Stimulated activated CD8-positive, alpha-beta memory T cell treated with anti-CD3 and anti-CD28 coated beads, Interleukin-2, amount 100 ng/mL, for 1 hour (primary cell): Measurements from ENCODE around the gene PLEKHB1.

Experiments used
- DNase-seq, 2 donors: peaks; one replicate each; pipeline ENCODE4 v3.0.0-alpha.2; 2020; ENCODE audit warnings: low read depth in 2 of 2

PLEKHB1 gene

GRCh38 chr11:73645972-73646631, at the start of gene PLEKHB1:
TSS of gene PLEKHB1 (plus strand) at chr11:73646581. CDS start at chr11:73646609, 28 bp downstream.
- no peak for DNase-seq

- DNase-seq, result no peak
Observed at GRCh38 chr11:73597336-73597955, 48.9 kb upstream of the PLEKHB1 start.

DNA sequence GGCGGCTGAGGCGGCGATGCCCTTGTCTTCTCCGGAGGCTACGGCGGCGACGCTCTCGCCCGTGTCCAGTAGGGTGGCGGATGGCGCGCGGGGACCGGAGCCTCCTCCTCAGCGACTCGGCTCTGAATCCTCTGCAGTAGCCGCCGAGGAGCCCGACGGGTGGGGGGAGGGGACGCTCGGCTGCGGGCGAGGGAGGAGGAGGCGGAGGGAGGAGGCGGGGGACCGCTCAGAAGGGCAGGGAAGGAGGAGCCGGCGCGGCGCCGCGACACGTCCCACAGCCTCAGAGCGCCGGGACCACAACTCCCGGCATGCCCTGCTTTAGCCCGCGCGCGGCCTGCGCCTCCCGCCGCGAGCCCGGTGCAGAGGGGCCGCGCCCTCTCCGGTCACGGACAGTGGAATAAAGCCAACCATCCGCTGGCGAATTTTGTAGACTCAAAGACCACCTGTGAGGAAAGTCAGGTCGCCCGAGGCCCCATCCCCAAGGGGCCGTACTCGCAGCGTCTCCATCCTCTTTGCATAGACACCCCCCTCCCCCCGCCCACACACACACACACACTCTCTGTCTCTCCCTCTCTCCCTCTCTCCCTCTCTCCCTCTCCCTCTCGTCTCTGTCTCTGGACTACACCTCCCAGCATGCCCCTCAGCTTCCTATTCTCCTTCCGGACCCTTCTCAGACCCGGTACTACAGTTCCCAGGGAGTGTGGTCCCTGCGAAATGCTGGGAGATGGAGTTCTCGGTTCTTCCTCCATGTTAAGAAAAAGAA, 48.2 kb upstream of the PLEKHB1 start, which contains the start of gene FAM168A:
FAM168A (minus strand) TSS at position 157 of the 763 bp plus-strand sequence. CDS start 129,638 bp downstream, outside the sequence.
- peak; percentile 84 to 89 for DNase-seq

GRCh38 chr11:73598719-73599379, 47.5 kb upstream of the PLEKHB1 start:
- DNase-seq, result no peak

- no peak for DNase-seq
Observed at GRCh38 chr11:73612601-73613140, 33.7 kb upstream of the PLEKHB1 start.

DNA sequence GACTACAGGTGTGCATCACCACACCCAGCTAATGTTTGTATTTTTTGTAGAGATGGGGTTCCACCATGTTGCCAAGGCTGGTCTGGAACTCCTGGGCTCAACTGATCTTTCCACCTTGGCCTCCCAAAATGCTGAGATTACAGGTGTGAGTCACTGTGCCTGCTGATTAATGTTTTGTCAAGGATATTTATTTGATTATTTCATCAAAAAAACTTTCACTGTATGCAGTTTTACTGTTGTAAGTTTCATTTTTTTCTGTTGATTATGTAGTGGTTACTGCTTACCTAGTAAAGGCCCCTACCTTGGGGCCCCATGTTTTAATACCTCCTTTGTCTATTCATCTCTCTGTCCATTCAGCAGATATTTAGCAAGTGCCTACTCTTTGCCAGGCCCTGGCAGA, 31.8 kb upstream of the PLEKHB1 start:
- DNase-seq, result no peak

GRCh38 chr11:73622926-73623593, 23.3 kb upstream of the PLEKHB1 start:
- DNase-seq, result no peak

GRCh38 chr11:73623686-73624085, 22.7 kb upstream of the PLEKHB1 start:
- DNase-seq, result no peak

DNA sequence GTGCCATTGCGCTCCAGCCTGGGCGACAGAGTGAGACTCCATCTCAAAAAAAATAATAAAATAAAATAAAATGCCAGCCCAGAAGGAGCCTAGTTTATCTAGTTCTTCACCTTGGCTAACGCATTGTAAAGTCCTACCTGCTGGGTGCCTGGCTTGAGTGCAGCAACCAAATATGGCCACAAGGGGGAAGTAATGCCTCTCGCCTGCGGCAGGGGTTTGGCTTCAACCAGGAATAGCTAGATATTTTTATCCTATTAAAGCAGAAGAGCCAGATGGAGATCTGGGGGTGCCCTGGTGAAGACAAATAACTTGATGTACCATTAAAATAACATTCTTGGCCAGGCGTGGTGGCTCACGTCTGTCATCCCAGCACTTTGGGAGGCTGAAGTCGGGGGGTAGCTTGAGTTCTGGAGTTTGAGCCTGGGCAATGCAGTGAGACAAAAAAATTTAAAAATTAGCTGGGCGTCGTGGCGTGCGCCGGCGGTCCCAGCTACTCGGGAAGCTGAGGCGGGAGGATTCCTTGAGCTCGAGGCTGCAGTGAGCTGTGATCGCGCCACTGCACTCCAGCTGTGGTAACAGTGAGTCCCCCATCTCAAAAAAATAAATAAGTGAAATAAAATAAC, 20.6 kb upstream of the PLEKHB1 start:
- DNase-seq, result peak; percentile 44 to 56

DNA sequence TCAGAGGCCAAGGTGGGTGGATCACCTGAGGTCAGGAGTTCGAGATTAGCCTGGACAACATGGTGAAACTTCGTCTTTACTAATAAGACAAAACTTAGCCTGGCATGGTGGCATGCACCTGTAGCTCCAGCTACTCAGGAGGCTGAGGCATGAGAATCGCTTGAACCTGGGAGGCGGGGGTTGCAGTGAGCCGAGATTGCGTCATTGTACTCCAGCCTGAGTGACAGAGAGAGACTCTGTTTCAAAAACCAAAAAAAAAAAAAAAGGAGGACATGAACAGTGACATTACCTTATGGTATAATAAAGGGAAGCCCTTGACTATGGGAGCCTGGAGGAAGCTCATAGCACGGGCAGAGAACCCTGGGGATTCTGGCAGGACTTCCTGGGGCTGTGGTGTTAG, 16.5 kb upstream of the PLEKHB1 start:
- no peak for DNase-seq

DNA sequence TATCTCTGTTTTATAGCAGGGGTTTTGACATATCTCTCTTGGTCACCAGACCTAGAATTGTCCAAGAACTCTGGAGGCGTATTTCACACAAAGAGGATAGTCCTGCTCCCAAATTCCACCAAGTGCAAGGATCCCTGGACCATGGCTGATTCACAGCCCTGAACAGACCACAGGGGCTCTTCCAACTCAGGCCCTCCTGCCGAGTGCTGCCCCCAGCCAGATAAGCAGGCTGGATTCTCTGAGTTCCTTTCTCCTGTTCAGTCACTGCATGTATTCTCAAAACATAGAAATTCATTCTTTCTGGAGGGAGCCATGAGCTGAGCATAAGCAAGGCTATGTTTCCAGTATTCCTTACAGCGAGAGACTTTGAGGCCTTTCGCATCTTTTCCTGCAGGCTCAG, 13.4 kb upstream of the PLEKHB1 start:
- DNase-seq, result no peak

DNA sequence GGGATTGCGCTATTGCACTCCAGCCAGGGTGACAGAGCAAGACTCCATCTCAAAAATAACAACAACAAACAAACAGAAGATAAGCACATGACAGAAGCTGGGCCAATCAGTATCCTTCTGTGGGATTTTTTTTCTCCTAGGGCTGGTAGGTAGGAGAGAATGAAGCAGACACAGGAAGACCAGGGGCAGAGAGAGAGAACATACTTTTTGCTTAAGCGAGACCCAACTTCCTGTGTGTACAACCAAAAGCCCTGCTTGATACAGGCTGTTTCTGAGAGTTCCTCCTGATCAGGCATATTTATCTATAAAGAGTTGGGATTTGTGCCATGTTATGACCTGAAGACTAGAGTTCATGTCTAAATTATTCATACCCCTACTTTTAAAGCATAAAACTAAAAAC, 12.4 kb upstream of the PLEKHB1 start:
- no peak for DNase-seq

GRCh38 chr11:73635721-73636120, 10.7 kb upstream of the PLEKHB1 start:
- no peak for DNase-seq

DNA sequence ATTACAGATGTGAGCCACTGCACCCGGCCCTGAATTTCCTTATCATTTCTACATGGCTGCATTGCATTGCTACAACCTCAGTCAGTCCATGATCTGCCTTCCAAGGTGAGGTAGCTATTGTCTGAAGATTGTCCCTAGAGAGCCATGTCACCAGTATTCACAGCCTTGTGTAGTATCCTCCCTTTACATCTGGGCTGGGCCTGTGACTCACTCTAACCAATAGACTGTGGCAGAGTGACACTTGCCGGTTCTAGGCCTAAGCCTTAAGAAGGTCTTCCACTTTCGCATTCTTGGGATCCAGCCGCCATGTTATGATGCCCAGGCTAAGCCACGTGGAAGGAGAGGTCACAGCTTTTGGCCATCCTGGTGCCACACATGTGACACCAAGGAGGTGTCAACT, 10.1 kb upstream of the PLEKHB1 start:
- DNase-seq, result no peak

DNA sequence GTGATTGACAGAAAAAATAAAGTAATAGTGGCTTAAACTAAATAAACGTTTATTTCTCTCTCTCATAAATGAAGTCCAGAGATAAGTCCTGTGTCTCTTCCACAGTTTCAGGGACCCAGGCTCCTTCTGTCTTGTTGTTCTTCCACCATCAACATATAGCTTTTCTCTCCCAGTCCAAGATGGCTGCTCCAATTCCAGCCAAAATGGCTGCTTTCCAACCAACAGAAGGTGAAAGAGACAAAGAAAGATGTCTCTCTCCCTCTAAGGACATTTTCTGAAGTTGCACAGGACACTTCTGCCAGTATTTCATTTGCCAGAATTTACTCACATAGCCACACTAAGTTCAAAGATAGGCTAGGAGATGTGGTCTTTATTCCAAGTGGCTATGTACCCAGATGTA, 9.4 kb upstream of the PLEKHB1 start:
- no peak for DNase-seq

GRCh38 chr11:73640592-73640991, 5.8 kb upstream of the PLEKHB1 start:
- DNase-seq, result no peak

DNA sequence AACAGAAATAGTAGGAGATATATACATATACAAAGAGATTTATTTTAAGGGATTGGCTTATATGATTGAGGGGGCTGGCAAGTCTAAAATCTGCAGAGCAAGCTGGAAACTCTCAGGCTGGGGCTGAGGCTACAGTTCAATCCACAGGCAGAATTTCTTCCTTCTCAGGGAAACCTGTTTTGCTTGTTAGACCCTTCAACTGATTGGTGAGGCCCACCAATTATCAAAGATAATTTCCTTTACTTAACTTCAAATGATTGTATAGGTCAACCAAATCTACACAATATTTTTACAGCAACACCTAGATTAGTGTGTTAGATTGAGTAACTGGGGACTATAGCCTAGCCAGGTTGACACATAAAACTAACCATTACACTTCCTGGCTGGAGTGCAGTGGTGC, 4.7 kb upstream of the PLEKHB1 start:
- no peak for DNase-seq

- DNase-seq, result no peak
Observed at GRCh38 chr11:73645121-73645969, 1.0 kb upstream of the PLEKHB1 start.

- DNase-seq, result peak; percentile 81 to 88
Observed at GRCh38 chr11:73647459-73648100, 1.2 kb downstream of the PLEKHB1 start.
